Stimulated activated CD4-positive, alpha-beta T cell treated with anti-CD3 and anti-CD28 coated beads, Interleukin-2, amount 100 ng/mL, for 4 hours (primary cell): ENCODE results near the gene CBFA2T2.
"Not testable (repeated sequence)": the region's sequence is repeated elsewhere in the genome, so short reads cannot be mapped to it uniquely, and the experiment has no call there.

ENCODE experiments used
- DNase-seq: peaks from one replicate; pipeline ENCODE4 v3.0.0-alpha.2; 2020; ENCODE audit warnings: low read depth

The CBFA2T2 gene

GRCh38 chr20:33470866-33471265, 19.0 kb upstream of the CBFA2T2 start:
- DNase-seq: no peak

- DNase-seq: no peak
Measured at GRCh38 chr20:33472868-33473435, 16.9 kb upstream of the CBFA2T2 start.

DNA sequence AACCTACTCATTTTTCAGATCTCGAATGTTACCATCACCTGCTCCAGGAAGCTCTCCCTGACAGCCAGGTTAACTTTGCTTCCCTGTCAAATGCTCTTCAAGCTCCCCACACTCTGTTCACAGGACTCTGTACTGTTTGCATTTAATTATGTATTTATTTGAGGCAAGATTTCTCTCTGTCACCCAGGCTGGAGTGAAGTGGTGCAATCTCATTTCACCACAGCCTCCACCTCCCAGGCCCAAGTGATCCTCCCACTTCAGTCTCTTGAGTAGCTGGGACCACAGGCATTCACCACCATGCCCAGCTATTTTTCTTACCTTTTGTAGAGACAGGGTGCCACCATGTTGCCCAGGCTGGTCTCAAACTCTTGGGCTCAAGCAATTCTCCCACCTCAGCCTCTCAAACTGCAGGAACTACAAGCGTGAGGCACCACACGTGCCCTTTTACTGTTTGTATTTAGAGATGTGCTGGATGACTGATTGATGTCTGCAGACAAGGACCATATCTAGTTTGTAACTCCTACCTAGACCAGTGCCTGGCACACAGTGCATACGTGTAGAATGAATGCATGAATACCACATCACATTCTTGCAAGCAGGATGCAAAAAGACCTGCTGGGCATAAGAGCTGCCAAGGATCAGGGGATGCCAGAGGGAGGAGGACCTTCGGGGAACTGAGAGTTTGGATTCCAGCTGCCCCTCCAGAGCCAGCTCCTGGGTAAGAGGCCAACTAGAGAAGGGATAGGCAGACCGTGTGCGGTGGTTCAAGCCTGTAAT, 15.6 kb upstream of the CBFA2T2 start:
- DNase-seq: no peak

GRCh38 chr20:33474963-33475362, 14.9 kb upstream of the CBFA2T2 start:
- no peak for DNase-seq

GRCh38 chr20:33475381-33476152, 14.3 kb upstream of the CBFA2T2 start:
- DNase-seq: no peak

DNA sequence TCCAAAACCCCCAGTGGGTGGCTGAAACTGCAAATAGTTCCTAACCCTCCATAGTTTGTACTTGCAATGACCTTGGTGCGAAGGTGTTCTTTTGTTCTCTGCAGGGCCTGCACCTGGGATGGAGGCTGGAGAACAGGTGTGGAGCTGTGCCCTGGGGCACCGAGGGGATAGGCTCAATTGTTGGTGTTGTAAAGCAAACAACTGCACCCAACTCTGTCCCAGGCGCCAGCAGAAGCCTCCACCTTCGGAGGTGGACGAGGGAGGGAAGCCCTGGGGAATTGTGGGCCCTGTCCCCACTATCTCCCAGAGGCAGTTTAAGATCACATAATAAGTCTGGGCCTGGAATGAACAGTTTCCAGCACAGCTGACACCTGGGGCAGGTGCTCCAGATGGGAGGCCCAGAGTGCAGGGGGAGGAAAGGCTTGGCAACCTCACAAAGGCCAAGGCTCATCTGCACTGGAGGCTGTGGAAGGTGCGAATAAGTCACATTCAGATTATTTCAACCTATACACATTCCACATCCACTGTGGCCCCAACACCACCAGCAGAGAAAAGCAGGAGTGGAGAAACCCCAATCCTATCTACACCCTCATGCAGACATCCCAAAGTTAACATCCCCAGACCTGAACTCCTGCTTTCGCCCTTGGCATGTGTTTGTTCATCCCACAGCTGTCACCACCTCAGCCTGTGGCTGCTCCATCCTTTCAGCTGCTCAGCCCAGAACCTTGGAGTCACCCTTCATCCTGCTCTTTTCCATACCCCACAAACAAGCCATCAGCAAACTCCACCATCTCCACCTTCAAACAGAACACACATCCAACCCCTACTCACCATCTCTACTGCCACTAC, 12.3 kb upstream of the CBFA2T2 start:
- DNase-seq: no peak

- no peak for DNase-seq
Measured at GRCh38 chr20:33480048-33480447, 9.8 kb upstream of the CBFA2T2 start.

- no peak for DNase-seq
Measured at GRCh38 chr20:33481431-33481941, 8.4 kb upstream of the CBFA2T2 start.

DNA sequence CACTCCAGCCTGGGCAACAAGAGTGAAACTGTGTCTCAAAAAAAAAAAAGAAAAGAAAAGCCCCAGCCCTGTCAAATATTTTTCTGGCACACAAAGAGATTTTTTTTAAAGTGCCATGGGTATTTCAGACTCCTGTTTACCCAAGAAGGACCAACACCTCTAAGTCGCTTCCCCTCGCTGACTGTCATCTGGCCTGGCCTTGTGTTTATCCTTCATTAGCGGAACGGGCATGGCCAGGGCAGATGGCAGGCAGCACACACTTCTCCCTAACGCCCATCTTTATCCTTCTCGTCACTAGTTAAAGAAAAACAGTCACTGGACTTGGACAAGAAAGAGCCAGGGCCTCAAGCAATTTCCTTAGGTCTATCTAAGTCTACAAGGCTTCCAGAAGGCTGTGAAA, 7.3 kb upstream of the CBFA2T2 start:
- DNase-seq: no peak

GRCh38 chr20:33483186-33483585, 6.7 kb upstream of the CBFA2T2 start:
- DNase-seq: not testable (repeated sequence)

DNA sequence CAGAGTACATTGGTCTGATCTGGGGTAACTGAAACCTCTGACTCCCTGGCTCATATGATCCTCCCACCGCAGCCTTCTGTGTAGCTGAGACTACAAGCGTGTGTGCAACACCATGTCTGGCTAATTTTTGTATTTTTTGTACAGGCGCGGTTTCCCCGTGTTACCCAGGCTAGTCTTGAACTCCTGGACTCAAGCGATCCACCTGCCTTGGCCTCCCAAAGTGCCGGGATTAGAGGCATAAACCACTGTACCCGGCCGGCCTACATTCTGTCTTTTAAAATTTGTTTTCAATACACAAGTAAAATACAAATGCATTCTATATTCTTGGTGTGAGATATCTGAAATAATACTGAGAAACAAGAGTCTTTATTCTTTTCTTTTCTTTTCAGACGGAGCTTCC, 1.7 kb upstream of the CBFA2T2 start:
- no peak for DNase-seq

- DNase-seq: not testable (repeated sequence)
Measured at GRCh38 chr20:33488661-33489494, 1.0 kb upstream of the CBFA2T2 start.

DNA sequence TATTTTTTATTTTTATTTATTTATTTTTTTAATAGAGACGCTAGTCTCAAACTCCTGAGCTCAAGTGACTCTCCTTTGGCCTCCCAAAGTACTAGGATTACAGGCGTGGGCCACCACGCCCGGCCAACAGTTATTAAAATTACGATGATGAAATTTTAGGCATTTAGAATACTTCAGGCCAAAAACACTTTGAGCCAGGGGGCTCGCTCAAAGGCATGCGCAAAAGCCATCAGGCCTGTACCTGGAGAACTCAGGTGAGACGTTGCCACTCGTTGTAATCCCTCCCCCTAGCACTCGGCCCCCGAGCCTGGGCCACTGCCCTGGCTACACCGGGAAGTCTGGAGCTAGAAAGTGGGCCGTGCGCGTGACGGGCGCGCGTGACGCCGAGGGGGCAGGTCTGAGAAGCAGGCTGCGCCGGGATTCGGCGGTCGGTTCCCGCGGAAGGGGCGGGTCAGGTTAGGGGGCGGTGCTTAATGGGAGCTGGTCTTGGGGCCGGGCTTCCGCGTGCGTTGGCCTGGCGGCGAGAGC, 337 bp upstream of the CBFA2T2 start:
- DNase-seq: peak; percentile 98

- no peak for DNase-seq
Measured at GRCh38 chr20:33490934-33491656, 1.2 kb downstream of the CBFA2T2 start.

DNA sequence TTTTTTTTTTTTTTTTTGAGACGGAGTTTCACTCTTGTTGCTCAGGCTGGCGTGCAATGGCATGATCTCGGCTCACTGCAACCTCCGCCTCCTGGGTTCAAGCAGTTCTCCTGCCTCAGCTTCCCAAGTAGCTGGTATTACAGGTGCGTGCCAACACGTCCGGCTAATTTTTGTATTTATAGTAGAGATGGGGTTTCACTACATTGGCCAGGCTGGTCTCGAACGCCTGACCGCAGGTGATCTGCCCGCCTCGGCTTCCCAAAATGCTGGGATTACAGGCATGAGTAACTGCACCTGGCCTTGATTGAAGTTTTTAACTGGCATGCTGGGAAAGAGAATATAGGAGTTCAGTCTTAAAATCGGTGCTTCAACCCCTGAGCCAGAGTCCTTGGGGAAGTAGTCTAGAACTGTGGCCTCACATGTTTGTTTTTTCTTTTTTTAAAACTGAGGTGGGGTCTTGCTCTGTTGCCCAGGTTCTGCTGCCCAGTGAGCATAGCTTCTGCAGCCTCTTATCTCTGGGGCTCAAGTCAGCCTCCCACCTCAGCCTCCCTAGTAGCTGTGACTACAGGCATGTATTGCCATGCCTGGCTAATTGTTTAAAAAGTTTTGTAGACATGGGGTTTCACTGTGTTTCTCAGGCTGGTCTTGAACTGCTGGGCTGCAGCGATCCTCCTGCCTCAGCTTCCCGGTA, 3.3 kb downstream of the CBFA2T2 start:
- DNase-seq: no peak

GRCh38 chr20:33496776-33497175, 6.9 kb downstream of the CBFA2T2 start:
- not testable (repeated sequence) for DNase-seq

GRCh38 chr20:33499355-33499754, 9.5 kb downstream of the CBFA2T2 start:
- DNase-seq: no peak

- DNase-seq: no peak
Measured at GRCh38 chr20:33501000-33501399, 11.1 kb downstream of the CBFA2T2 start.

GRCh38 chr20:33503564-33503963, 13.7 kb downstream of the CBFA2T2 start:
- DNase-seq: no peak
